LHCN-M2 (cell line): ENCODE results near the gene QSOX2. TPM values are rescaled to one million over a fixed set of nuclear protein-coding genes. Genes with fewer than 3 reads are reported as not detected.
"Not testable (repeated sequence)": the region's sequence is repeated elsewhere in the genome, so short reads cannot be mapped to it uniquely, and the experiment has no call there.

Source experiments
- DNase-seq: peaks from one replicate; pipeline ENCODE4 v3.0.0-alpha.2; 2012; ENCODE audit warnings: low read depth
- total RNA-seq: library from RNA; depleted of rRNA; stranded (reverse); fragments of >200 nt; gene quantifications from 2 replicates; pipeline ENCODE4 v1.2.3, GENCODE V29; 2014

QSOX2 gene
- total RNA-seq, 1 experiment from 2014 or later = 17.9 TPM

DNA sequence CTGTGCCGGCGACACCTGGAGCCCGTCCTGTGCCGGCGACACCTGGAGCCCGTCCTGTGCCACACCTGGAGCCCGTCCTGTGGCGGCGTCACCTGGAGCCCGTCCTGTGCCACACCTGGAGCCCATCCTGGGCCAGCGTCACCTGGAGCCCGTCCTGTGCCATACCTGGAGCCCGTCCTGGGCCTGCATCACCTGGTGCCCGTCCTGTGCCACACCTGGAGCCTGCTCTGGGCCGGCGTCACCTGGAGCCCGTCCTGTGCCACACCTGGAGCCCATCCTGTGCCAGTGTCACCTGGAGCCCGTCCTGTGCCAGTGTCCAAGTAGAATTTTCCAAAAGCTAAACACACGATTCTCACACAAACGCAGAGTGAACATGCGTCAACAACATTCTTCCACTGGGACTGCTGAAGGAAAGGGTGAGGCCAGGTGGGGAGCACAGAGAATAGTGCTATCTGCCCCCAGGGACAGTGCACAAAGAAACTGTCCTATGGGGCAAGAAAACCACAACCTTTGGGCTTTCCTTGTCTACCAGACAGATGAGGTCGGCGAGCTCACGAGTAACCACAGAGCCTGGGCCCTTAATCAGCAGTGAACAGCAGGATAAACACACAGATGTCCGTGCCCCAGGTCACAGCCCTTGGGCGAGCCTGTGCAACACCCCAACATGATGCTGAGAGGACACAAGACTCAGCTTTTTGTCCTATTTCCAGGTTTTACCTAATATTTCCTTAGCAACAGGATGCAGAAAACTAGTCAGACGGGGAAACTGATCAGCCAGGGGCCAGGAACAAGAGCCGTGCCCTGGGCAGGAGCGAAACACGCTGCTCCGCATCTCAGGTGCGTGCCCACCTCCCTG is 7.9 kb downstream of the QSOX2 start:
- DNase-seq = peak; percentile 25

DNA sequence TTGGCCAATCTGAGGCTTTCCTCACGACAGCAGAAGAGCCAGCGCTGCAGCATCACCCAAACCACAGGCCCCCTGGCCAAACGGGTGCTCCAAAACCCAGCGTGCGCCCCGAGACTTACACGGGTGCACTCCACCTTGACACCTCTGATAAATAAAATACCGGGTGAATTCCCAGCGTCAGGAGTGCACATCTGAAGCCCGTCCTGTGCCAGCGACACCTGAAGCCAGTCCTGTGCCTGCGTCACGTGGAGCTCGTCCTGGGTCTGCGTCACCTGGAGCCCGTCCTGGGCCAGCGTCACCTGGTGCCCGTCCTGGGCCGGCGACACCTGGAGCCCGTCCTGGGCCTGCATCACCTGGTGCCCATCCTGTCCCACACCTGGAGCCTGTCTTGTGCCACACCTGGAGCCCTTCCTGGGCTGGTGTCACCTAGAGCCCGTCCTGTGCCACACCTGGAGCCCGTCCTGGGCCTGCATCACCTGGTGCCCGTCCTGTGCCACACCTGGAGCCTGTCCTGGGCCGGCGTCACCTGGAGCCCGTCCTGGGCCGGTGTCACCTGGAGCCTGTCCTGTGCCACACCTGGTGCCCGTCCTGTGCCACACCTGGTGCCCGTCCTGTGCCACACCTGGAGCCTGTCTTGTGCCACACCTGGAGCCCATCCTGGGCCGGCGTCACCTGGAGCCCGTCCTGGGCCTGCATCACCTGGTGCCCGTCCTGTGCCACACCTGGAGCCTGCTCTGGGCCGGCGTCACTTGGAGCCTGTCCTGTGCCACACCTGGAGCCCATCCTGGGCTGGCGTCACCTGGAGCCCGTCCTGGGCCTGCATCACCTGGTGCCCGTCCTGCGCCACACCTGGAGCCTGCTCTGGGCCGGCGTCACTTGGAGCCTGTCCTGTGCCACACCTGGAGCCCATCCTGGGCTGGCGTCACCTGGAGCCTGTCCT is 8.9 kb downstream of the QSOX2 start:
- DNase-seq = not testable (repeated sequence)

DNA sequence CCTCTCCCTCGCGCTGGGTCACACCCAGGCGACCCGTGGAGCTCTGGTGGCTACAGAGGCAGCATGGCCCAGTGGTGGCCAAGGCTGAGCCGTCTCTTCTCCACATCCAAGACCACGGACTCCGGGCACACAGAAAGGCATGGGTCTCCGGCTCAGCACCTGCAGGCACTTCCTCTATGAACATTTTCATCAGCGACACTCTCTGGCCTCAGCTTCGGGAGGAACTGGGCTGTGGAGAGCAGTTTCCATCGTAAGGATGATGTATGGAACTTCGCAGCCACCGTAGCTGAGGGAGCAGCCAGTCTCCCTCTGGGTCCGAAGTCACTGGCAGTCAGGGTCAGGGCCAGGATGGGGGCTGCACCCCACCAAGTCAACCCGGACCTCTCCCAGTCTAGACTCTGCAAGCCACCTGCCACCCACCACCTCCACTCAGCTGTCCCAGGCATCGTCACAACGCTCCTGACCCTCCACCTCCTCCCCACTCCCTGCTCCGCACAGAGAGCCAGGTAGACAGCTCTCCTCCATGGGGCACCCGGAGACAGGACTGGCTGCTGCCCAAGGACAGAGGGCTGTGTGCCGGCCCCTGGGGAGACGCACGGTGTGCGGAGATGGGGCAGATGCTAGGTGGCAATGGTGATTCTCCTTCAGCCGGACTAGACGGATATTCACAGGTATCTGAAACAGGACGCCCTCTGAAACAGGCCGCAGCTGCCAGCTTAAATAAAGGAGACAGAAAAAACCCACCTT is 9.7 kb downstream of the QSOX2 start:
- no peak for DNase-seq

DNA sequence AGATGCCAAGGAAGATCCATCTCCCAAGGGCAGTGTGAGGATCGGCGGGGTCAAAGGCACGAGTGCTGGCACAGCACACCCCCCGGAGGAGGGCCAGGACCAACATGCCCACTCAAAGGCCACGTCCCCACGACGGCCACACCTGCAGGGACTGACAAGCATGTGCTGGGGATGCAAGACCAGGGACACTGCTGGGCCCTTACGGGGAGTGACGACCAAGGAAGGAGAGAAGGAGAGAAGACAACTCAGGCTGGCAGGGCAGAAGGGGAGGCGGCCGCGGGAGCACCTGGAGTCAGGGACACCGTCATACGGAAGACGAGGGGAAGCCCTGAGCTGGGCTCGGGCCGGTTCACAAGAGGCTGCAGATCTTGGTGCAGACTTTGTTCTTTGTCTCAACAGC is 10.4 kb downstream of the QSOX2 start:
- DNase-seq = no peak

DNA sequence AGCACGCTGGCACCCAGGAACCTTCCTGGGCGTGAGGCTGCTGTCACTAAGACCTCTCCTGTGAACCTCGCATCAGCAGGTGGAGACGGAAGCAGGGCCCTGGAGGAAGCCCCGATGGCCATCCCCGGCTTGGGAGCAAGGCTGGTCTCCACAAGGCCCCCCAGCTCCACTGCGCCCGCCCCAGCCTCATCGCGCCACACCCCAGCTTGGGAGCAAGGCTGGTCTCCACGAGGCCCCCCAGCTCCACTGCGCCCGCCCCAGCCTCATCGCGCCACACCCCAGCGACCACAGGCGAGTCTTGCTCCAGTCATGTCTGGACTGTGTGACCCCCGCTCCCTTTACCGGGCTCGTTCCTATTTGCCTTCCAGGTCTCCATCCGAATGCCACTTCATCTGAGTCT is 11.0 kb downstream of the QSOX2 start:
- DNase-seq = no peak

DNA sequence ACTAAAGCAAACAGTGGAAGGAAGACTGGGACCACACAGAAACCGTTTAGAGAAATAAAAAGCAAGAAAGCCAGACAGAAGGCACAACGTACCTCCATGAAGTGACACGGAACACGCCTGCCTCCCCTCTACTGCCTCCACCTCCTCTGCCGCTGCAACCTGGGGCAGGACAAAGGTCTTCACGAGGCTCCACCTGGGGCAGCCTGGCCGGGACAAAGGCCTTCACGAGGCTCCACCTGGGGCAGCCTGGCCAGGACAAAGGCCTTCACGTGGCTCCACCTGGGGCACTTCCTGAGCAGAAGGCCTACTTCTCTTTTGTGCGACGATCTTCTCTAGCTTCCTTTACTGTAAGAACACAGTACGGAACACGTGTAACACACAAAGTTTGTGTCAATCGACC is 11.7 kb downstream of the QSOX2 start:
- DNase-seq = no peak

DNA sequence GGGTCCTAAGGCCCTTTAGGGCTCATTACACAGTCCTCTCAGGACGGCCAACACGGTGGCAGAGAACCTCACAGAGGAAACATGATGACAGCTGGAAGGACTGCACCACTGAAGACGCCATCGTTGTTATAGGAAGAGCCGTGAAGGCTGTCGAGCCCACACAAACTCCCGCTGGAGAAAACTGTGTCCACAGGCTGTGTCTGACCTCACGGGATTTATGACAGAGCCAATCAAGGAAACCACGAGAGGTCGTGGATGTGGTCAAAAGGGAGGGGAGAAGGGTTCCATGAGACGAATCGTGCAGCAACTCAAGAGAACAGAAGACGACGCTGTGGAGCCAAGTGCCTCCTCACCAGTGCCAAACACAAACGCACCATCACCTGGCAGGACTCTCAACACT is 12.2 kb downstream of the QSOX2 start:
- DNase-seq = no peak

DNA sequence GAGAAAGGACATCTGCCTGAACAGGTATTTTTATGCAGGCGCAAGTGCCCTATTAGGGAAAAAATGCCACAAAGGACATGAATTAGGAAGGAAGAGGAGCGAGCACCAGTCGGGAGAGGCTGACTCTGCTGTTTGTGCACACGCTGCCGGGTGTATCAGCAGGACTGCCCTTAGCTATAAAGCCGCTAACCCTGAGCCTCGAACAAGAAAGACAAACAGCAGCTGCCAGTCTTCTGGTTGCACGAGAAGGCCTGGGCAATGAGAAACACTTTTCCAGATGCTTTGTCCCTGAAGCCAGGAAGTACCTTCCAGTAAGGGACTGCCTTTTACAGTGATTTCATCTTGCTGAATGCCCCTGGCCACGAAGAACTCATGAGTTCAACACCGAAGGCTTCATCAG is 12.6 kb downstream of the QSOX2 start:
- peak; percentile 26 for DNase-seq

DNA sequence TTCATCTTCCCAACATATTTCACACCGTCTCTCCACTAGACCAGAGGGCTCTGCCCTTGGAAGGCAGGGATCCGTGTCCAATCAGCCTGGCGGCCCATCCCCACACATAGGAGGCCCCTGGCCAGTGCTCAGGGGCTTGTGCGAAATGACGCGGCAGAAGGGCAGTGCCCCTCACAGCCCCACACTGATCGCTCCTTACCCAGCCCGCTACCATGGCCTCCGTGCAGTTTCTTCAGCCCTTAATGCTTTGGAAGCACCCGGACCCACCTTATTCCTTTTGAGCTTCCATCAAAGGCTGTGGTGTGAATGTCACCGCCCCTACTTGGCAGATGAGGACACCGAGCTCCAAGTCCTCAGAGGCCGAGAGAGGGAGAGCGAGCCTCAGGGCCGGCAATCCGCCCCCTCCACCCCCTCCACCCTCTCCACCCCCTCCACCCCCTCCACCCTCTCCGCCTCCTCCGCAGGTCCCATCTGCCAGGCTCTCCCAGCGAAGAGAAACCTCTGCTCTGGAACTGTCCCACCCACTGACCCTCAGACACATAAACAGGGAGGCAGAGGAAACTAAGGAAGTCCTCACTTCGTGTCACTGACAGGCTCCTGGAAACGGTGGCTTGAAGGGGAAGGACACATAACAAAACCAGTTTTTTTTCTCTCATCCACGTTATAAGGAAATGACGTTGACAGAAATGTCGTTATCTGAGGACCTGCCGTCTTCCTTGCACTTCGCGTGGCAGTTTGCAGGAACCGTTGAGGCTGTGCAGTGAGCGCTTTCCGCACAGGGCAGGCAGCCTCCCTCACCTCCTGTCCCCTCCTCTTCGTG is 13.9 kb downstream of the QSOX2 start:
- DNase-seq = no peak

DNA sequence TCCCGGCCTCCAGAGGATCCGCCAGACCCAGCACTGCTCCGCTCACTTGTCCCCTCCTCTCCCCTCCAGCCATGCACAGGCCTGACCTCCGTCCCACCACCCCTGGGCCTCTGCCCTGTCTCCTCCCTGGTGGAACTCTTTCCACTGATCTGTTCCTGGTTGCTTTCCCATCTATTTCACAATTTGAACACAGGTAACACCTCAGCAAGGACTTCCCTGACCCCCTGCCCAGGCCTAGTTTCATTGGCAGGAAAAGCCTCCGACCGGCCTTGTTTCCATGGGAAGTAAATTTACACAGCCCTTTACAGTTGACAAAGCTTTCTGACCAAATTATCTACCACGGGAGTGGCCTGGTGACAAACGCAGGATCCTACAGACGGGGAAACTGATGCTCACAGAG is 14.8 kb downstream of the QSOX2 start:
- DNase-seq = no peak

DNA sequence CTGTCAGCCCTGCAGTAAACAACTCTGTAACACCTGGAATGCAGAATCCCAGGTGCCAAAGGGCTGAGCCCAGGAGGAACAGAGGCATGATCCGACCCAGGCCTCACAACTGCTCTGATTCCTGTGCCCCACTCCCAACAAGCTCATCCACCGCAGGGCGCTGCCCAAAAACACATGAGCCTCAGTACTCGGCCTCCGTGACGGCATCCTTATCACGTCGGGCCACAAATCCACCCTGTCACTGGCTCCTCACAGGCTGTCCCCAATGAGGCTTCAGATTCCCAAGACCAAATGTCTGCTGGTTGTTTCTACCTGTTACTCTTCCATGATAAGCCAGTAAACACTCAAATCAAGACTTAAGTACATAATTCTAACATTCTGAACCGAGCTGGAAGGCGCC is 15.2 kb downstream of the QSOX2 start:
- no peak for DNase-seq

DNA sequence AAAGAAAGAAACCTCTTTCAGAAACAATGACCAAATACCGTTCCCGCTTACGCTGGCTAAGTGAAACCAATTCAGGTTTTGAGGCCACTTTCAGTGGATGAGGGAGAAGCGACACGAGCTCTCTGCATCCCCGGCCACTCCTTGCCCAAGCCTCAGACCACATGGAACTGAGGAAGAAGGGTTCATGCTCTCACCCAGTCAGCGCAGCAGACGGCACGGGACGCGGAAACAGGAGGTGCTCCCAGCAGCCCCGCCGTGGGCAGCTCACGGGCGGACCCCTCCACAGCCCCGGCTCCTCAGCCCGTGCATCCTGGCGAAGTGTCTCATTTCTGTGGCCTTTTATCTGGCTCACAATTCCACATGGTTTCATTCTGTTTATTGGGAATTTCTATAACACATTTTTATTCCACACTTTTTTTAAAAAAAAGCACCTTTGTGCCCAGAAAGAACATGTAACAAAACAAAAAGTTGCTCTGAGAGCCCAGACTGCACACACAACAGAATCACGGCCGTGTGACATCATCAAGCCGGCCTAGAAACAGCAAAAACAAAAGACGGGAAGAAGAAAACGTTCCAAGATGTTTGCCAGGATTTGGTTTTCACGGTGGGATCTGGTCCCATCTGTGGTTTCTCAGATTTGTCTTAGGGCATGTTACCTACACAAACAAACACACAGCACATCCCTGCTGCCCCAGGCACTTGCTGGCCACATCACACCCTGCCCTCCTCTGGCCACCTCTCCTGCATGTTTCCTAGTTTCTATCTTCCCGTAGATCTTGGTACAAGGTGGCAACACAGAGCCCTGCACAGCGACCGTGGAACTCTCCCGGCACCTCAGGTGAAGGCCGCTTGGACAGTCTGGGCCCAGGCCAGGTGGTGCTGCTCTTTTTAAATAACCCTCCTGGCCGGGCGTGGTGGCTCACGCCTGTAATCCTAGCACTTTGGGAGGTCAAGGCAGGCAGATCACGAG is 16.2 kb downstream of the QSOX2 start:
- no peak for DNase-seq

DNA sequence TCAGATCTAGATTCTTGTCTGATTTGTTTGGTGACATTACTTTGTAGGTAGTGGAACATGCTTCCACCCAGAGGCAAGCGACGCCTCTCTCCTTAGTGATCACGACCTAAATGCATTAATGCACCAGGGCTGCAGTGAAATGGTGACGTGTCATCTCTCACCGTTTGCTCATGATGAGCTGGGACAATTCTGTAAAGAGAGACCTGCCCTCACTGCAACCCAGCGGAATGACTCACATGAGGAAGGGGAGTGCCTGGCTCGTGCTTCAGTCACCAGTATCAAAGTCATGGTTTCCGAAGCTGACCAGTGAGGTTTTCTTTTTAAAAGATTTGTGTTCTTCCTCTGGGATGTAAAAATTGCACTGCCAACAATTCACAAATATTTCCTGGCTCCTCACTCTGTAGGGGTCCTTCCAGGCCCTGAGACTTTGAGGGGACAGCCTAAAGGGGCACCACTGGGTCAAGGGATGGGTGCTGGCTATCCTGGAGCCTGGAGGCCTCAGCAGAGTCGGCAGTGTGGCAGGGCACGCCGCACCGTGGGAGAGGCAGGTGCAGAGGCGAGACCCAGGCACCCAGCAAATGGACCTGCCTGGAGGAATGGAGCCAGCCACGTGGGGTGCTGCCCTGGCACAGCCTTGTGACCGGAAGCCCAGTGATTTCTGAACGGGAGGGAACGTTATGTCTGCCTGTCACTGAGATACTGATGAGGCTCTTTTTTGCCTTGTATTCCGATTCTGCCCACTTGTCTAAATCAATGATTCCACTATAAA is 17.3 kb downstream of the QSOX2 start:
- peak; percentile 56 for DNase-seq

DNA sequence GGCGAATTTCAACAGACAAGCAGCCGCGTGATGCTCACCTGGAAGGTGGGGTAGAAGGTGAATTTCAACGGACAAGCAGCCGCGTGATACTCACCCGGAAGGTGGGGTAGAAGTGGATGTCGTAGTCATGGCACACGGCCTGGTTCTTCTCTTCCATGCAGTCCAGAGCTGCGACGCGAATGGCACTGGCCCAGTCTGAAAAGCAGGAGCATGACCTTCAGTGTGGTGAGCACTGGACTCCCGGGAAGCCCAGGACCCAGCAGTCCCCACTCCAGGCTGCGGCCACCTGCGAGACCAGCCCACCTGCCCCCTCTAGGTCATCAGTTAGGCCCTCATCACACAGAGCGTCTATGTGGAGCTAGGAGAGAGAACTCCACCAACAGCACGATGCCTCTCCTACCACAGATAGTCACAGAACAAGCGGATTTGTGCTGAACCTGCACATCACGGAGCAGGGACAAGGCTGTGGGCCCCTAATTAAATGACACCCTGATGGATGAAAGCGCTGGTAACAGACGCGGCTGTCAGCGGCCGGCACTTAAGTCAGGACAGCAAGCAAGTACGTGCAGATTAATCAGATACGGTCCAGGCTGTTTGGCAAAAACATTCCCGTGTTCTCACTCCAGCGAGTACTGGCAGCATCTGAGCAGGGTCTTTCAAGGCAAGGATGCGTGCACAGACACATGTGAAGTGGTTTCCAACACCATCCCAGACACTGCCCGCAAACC is 18.8 kb downstream of the QSOX2 start:
- DNase-seq = no peak

DNA sequence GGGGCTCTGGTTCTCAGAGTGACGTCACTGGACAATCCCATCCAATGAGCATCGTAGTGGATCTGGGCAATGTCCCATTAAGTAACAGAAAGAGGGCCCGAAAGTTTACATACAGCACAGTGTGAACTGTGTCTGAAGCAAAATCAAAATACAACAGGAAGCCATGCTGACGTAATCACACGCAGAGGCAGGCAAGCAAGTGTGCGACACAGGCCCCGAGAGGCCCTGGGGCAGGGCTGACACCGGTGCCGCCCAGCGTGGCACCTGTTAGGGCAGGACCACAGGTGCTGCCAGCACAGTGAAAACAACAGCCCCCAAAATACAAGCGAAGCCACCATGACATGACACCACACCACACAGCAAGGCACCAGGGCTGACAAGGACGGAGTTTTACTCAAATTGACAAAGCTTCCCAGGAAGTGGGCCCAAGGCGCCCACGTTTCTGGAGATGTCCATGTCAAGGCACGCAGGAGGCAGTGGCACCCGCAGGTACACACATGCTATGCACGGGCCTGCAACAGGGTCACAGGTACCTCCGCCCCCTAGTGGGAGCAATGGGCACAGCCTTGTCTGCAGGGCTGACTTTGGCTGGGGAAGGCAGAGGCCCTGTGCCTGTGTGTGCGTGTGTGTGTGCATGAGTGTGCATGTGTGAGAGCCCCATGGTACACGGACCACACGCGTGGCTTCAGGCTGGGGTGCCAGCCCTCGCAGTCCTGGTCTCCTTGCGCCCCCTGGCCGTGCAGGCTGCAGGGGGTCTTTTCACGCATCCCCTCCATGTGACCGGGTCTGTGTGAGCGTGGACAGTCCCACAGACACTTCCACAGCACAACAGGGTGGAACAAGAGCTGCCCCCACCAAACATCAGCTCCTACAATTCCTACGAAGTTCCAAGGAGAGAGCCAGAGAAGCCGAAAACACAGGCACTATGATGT is 19.6 kb downstream of the QSOX2 start:
- peak; percentile 30 for DNase-seq

DNA sequence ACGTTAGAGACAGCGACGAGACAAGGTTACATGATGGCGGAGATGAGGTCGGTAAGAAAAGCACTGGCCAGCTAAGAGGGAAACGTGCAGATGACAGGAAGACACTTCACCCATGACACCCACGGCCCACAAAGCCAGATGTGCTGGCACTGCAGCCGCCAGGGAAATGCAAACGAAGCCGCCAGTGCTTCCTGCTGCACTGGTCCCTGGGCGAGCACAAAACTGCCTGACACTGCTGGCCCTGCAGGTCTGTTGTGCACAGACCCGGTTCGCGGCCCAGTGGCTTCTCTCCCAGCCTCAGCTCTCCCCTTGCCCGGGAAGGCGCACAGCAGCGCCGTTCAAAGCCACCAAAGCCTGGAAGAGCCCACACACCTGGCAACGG is 20.3 kb downstream of the QSOX2 start:
- DNase-seq = no peak
